Nephron (organoid): ENCODE measurements around the gene FEN1.

Experiments
- H3K27ac Mint-ChIP-seq, 3 experiments: 2 replicates each; pipeline ENCODE4 v1.8.0; 2020; ENCODE audit warnings: mixed read lengths in 3 of 3, mild to moderate bottlenecking in 2 of 3, moderate library complexity in 1 of 3
- H3K27me3 Mint-ChIP-seq: 2 replicates; pipeline ENCODE4 v1.8.0; 2021; ENCODE audit warnings: low read depth, mild to moderate bottlenecking, moderate library complexity, mixed read lengths
- H3K36me3 Mint-ChIP-seq: 2 replicates; pipeline ENCODE4 v1.8.0; 2020; ENCODE audit warnings: low read depth, mixed read lengths
- H3K4me1 Mint-ChIP-seq: 2 replicates; pipeline ENCODE4 v1.8.0; 2020; ENCODE audit warnings: mixed read lengths
- H3K4me3 Mint-ChIP-seq, 3 experiments: 2 replicates each; pipeline ENCODE4 v1.8.0; 2020; ENCODE audit warnings: mild to moderate bottlenecking in 3 of 3, mixed read lengths in 3 of 3, moderate library complexity in 2 of 3
- H3K9me3 Mint-ChIP-seq: 2 replicates; pipeline ENCODE4 v1.8.0; 2020; ENCODE audit warnings: mixed read lengths
- TF ChIP-seq, protein P1 (sequence below), 3 experiments: fragments of 200-600 bp; sonication (generic); IDR thresholded peaks; one replicate each; pipeline ENCODE4 v1.5.0; 2021; ENCODE audit warnings: antibody characterized with exemption in 3 of 3; ENCODE audit not compliant: unreplicated experiment in 3 of 3

Gene FEN1

DNA sequence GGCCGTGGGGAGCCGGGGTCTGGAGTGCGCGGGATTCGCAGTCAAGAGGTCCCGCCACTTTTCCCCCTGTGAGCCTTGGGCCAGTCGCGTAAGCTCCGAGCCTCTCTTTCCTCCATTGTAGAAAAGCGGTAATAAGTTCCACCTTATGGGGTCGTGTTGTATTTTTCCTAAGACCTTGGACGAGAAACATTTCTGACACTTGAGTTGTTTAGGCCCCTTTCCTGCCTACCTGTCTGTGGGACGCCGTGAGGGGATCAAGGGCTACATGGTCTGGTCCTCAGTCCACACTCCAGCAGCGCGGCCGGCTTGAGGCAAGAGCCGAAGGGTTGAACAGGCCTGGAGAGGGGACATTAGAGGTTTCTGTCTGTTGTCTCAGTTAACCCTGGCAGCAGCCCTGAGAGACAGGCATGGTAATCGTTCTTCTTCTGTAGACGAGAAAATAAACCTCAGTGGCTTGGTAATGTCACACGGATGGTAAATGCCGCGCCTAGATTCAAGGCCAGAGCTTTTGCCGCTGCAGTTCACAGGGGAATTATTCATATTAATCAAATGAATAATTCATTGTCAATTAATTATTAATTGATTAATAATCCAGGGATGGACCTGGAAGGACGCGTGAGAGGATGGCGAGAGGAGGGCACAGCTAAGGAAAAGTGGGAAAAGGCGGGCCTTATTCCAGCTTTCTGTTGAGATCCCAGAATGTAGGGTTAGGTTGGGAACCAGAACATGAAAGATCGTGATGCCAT is 545 bp downstream of the FEN1 start:
- peak overlapping the region; percentile 92 to 99 (median 97) for H3K27ac Mint-ChIP-seq
- H3K4me1 Mint-ChIP-seq: peaks cover 21% of the 10 kb centered on the region
- peak overlapping the region; percentile 92 to 96 (median 94) for H3K4me3 Mint-ChIP-seq
- peaks cover 22% of the 10 kb centered on the region for H3K36me3 Mint-ChIP-seq
- no peaks in the 10 kb centered on the region for H3K27me3 Mint-ChIP-seq
- H3K9me3 Mint-ChIP-seq: no peaks in the 10 kb centered on the region
- TF ChIP-seq, protein P1, sequence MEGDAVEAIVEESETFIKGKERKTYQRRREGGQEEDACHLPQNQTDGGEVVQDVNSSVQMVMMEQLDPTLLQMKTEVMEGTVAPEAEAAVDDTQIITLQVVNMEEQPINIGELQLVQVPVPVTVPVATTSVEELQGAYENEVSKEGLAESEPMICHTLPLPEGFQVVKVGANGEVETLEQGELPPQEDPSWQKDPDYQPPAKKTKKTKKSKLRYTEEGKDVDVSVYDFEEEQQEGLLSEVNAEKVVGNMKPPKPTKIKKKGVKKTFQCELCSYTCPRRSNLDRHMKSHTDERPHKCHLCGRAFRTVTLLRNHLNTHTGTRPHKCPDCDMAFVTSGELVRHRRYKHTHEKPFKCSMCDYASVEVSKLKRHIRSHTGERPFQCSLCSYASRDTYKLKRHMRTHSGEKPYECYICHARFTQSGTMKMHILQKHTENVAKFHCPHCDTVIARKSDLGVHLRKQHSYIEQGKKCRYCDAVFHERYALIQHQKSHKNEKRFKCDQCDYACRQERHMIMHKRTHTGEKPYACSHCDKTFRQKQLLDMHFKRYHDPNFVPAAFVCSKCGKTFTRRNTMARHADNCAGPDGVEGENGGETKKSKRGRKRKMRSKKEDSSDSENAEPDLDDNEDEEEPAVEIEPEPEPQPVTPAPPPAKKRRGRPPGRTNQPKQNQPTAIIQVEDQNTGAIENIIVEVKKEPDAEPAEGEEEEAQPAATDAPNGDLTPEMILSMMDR (IDR thresholded peaks at IDR 0.05; ENCODE audit: unreplicated experiment in 3 of 3): no peak

DNA sequence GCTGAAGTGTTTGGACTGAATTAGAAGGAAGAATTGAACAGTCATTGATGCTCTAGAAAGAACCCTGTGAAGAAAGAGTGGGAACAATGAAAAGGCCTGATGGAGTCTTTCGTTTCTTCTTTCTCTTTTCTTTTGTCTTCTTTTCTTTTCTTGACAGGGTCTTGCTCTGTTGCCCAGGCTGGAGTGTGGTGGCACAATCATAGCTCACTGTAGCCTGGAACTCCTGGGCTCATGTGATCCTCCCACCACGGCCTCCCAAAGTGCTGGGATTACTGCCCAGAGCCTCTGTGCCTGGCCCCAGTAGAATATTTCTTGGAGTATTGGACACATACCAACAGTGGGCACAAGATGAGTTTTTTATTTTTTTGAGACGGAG is 1.1 kb downstream of the FEN1 start:
- H3K36me3 Mint-ChIP-seq: peaks cover 17% of the 10 kb centered on the region
- peak overlapping the region in 2 of 3 experiments; percentile 92 to 99 for H3K27ac Mint-ChIP-seq
- no peaks in the 10 kb centered on the region for H3K9me3 Mint-ChIP-seq
- peak overlapping the region; percentile 92 to 96 (median 94) for H3K4me3 Mint-ChIP-seq
- H3K27me3 Mint-ChIP-seq: no peaks in the 10 kb centered on the region
- peaks cover 21% of the 10 kb centered on the region for H3K4me1 Mint-ChIP-seq
- TF ChIP-seq, protein P1 (IDR thresholded peaks at IDR 0.05; ENCODE audit: unreplicated experiment in 3 of 3): no peak

DNA sequence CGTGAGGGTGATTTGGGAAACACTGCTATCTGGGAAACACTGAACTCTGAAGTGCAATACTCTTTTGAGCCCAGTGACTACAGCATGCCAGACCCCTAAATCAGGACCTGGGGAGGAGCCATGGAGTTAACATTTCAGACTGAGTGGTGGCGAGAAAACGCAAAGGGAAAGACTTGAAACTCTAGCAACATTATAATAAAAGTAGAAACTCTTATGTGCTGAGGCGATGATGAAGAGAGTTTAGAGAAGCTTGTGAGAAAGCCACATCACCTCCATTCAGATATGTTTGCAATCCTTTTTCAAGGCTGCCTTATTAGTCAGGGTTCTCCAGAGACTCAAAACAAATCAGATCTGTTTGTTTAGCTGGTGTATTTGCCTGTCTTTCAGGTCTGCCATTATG is 1.9 kb downstream of the FEN1 start:
- Mint-ChIP-seq H3K27me3 (no peaks in the 10 kb centered on the region), H3K27ac (no peak overlapping the region), H3K4me1 (peaks cover 21% of the 10 kb centered on the region), H3K9me3 (no peaks in the 10 kb centered on the region), H3K4me3 (peak overlapping the region in 2 of 3 experiments; percentile 75 to 81), H3K36me3 (peaks cover 17% of the 10 kb centered on the region)
- TF ChIP-seq, protein P1 (IDR thresholded peaks at IDR 0.05; ENCODE audit: unreplicated experiment in 3 of 3): no peak

DNA sequence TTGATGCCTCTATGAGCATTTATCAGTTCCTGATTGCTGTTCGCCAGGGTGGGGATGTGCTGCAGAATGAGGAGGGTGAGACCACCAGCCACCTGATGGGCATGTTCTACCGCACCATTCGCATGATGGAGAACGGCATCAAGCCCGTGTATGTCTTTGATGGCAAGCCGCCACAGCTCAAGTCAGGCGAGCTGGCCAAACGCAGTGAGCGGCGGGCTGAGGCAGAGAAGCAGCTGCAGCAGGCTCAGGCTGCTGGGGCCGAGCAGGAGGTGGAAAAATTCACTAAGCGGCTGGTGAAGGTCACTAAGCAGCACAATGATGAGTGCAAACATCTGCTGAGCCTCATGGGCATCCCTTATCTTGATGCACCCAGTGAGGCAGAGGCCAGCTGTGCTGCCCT is 2.7 kb downstream of the FEN1 start:
- Mint-ChIP-seq H3K4me1 (peaks cover 21% of the 10 kb centered on the region), H3K36me3 (peaks cover 12% of the 10 kb centered on the region), H3K4me3 (peak overlapping the region; percentile 59 to 81 (median 75)), H3K27ac (peak overlapping the region in 2 of 3 experiments; percentile 49 to 88), H3K27me3 (no peaks in the 10 kb centered on the region), H3K9me3 (no peaks in the 10 kb centered on the region)
- TF ChIP-seq, protein P1 (IDR thresholded peaks at IDR 0.05; ENCODE audit: unreplicated experiment in 3 of 3): no peak

DNA sequence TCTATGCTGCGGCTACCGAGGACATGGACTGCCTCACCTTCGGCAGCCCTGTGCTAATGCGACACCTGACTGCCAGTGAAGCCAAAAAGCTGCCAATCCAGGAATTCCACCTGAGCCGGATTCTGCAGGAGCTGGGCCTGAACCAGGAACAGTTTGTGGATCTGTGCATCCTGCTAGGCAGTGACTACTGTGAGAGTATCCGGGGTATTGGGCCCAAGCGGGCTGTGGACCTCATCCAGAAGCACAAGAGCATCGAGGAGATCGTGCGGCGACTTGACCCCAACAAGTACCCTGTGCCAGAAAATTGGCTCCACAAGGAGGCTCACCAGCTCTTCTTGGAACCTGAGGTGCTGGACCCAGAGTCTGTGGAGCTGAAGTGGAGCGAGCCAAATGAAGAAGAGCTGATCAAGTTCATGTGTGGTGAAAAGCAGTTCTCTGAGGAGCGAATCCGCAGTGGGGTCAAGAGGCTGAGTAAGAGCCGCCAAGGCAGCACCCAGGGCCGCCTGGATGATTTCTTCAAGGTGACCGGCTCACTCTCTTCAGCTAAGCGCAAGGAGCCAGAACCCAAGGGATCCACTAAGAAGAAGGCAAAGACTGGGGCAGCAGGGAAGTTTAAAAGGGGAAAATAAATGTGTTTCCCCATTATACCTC is 3.3 kb downstream of the FEN1 start:
- no peak overlapping the region for H3K27ac Mint-ChIP-seq
- H3K4me3 Mint-ChIP-seq: no peak overlapping the region
- H3K27me3 Mint-ChIP-seq: no peaks in the 10 kb centered on the region
- no peaks in the 10 kb centered on the region for H3K9me3 Mint-ChIP-seq
- TF ChIP-seq, protein P1 (IDR thresholded peaks at IDR 0.05; ENCODE audit: unreplicated experiment in 3 of 3): no peak
- peaks cover 14% of the 10 kb centered on the region for H3K36me3 Mint-ChIP-seq
- H3K4me1 Mint-ChIP-seq: peaks cover 21% of the 10 kb centered on the region
